Breast epithelium (tissue), 3 donors: ENCODE measurements around the gene CACHD1.

Experiments
- CTCF ChIP-seq, 3 donors: fragments of 450-650 bp; IDR thresholded peaks; one replicate each; pipeline ENCODE4 v1.5.1; 2016 to 2017; ENCODE audit warnings: antibody characterized with exemption in 3 of 3, mild to moderate bottlenecking in 3 of 3, moderate library complexity in 3 of 3
- POLR2A ChIP-seq: fragments of 450-650 bp; IDR thresholded peaks from one replicate; pipeline ENCODE4 v1.6.1; 2016; ENCODE audit warnings: antibody characterized with exemption, mild to moderate bottlenecking, moderate library complexity
- POLR2AphosphoS5 ChIP-seq, 3 donors: sonication (generic); formaldehyde crosslinking; IDR thresholded peaks; one replicate each; pipeline ENCODE4 v1.6.1; 2017; ENCODE audit warnings: antibody characterized with exemption in 3 of 3

GRCh38 chr1:64499966-64500365 lies 30.0 kb downstream of the CACHD1 start:
- TF ChIP-seq POLR2A (no peak), CTCF (IDR thresholded peaks at IDR 0.05) (no peak), POLR2AphosphoS5 (IDR thresholded peaks at IDR 0.05) (no peak)
